Measurements from ENCODE around the gene HLA-DRA.

The HLA-DRA gene

DNA sequence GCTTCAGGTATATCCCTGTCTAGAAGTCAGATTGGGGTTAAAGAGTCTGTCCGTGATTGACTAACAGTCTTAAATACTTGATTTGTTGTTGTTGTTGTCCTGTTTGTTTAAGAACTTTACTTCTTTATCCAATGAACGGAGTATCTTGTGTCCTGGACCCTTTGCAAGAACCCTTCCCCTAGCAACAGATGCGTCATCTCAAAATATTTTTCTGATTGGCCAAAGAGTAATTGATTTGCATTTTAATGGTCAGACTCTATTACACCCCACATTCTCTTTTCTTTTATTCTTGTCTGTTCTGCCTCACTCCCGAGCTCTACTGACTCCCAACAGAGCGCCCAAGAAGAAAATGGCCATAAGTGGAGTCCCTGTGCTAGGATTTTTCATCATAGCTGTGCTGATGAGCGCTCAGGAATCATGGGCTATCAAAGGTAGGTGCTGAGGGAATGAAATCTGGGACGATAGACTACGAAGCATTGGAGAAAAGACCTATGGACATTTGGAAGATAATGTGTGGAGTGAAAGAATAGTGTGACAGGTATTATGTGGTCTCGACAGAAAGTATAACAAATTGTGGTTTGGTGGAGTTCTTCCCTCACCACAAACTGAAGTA, at the start of gene HLA-DRA:
HLA-DRA (plus strand) TSS at position 286 of the 613 bp plus-strand sequence; CDS start at position 350, 64 bp downstream.
- peak in 1 of 14 donors; percentile 0 for DNase-seq

DNA sequence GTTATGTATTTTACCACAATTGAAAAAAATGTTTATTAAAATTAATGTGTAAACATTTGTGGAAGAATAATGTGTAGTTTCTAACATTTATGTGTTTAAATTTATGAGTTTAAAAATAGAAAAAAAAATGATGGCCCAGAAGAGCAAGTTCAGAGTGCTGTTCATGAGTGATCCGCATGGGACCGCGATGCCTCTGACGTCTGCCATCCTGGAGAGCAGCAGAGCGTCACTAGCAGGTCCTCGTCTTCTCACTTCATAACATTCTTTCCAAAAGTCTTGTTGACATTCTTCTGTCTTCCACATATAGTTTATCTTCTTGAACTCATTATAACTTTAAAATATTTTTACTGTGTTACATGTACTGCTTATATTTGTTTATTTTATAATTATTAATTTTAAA, 48.2 kb upstream of the HLA-DRA start:
- DNase-seq, result no peak

DNA sequence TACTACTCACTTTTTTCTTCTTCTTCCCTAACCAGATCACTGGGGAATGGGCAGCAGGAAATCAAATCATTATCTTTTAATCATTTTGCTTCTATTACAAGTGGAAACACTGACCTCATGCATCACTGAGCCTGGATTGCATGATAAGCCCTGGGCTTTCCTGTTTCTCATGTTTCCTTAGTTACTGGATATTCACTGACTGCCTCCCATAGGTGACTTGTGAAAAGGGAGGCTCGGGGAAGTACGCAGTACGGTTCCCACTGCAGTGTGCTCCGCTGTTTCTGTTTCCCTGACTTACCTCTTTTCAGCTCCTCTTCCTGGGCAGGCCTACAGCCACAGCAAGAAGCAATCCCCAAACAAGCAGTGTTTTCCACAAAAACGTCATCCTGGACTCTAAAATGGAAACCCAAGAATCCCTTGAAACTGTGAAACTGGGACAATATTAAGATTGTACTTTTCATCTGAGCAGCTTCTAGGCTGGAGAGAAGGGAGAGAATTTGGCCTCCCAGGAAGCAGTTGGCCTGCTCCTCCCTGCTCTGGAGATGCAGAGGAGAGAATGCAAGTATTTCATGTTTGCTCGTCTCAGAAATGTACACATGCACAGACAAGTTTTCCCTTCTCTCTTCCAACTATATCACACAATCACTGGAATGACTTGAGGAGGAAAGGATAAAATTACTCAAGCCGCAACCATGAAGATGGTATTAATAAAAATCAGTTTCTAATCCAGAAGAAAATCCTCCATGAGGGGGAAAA, 45.8 kb upstream of the HLA-DRA start:
- DNase-seq, result no peak

DNA sequence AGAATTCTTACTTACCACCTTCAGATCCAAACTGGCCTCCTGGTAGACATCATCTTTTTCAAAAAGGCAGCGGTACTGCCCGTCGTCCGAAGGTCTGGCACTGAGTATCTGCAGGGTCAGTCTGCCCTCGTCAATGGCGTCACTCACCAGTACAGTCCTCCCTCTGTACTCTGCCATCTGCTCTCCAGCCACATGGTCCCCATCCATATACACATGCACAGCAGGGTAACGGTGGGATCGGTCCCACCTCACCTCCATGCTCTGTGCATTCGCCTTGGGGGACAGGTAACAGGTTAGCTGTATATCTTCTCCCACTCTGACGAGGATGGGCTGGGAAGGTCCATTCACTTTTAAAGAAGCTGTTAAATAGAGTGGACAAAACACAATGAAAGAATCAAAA, 43.7 kb upstream of the HLA-DRA start:
- DNase-seq, result no peak

DNA sequence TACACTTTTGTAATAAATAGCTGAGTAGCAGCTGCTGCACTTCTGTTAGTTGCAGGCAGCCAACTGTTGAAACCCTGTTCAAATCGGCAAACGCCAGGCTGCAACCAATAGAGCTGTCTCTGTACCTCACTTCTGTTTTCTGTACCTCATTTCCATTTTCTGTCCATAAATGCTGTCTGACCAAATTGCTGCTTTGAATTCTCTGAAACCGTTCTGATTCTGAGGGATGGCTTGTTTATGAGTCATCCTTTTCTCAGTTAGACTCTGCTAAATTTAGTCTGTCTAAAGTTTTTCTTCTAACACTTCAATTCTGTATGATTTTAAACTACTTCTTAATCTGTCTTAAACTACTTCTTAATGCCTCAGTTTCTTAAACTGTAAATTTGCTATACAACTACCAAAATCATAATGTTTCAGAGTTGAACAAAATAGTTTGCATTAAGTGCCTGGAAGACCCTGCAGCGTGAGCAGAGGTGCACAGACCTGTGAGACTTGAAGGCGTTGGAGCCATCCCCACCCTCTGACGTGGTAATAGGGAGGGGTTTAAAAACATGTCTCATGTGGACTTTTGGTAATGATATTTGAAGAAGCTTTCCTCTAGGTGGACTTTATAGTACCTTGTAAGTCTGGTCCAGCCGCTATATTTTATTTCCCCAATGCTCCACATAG, 42.3 kb upstream of the HLA-DRA start:
- DNase-seq, result no peak

DNA sequence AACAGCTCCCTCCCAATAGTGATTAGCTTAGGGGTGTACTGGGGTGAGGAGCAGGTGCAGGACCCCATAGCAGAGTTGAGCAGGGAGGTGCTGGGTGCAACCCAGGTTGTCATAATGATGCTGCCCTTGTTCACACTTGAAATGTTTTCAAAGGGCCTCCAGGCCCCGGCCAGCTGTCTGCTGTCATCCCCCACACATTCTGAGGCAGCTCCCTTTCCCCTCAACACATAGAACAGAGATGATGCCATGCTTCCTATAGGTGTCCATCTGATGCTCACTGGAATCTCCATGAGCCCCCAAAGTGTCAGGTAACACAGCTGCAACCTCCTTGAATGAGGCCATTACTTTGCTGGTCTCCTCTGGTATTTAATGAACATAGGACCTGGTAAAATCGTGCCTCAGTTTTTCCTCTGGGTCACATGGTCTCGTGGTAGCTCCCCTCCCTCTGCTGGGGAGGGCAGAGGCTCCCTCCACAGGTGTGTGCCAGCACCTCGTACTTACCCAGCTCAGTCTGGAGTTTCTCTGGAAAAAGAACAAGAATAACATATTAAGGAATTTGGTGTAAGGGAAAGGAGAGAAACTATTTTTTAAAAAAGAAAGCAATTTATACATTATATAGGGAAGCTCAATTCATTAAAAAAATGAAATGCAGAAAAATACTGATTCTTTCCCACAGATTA, 38.3 kb upstream of the HLA-DRA start:
- no peak for DNase-seq

DNA sequence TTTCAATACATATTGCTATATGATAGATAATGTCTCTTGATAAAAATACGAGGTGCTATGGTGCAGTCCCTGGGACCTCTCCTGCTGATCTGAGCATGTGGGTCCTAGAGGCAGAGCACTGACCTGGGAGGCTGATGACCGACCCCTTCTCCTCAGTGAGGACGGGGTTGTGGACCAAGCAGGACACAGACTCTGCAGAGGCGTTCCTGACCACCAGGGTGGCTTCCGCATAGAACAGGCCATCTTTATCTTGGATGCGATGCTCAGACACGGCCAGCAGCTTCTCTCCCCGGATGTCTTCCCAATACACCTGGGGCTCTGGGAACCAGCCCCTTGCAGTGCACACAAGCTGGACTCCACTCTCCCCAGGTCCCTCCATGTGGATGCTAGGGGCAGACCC, 36.9 kb upstream of the HLA-DRA start:
- DNase-seq, result no peak

DNA sequence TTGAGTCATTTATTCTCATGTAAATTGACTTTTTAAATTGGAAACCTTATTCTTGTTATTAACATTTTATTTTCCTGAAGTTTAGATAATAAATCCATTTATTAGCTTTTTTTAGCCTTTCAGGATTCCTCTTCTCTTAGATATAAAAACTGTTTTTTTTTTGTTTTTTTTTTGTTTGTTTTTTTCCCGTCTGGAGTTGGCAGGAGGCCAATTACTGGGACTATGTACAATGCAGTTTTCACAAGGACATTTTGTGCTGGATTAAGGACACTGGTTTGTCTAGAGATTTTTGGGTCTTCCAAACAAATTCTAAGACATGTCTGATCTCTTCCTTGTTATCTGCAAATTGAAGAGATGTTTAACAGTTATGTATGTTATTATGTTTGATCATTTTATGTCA, 34.0 kb upstream of the HLA-DRA start:
- no peak for DNase-seq

DNA sequence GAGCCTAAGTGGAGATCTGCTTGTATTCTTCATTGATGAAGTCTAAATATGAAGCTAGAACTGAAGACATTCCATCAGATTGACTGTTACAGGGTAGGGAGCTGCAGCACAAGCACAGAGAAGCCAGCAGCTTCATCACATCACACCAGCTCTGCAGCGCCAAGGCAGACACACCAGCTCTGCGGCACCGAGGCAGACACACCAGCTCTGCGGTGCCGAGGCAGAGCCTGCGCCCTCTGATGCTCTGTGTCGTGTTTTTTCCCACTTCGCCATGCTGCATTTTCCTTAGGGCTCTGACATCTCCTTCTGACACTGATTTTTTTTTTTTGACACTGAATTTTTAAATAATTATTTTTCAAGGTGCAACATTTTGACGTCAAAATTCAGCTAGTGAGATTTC, 33.5 kb upstream of the HLA-DRA start:
- DNase-seq, result no peak

DNA sequence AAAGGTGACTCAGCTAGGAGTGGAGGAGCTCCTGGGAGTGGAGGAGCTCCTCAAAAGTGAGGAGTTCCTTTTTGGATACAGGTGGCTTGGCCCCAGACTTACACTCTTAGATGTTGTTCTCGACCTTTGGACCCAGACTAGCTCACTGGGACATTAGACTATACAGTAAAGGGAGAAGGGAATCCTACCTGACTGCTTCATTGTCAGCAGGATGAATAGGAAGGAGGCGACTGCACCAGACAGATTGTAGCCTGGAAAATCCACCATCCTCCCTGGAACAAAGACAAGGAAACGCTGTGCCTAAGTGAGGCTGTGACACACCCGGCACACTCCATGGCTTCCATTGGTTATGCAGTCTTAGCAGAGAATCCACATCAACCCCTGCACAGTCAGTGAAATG, 32.8 kb upstream of the HLA-DRA start, which contains the start of gene BTNL2:
BTNL2 (minus strand) TSS at position 325 of the 400 bp plus-strand sequence; CDS start at position 267, 58 bp downstream.
- DNase-seq, result no peak

DNA sequence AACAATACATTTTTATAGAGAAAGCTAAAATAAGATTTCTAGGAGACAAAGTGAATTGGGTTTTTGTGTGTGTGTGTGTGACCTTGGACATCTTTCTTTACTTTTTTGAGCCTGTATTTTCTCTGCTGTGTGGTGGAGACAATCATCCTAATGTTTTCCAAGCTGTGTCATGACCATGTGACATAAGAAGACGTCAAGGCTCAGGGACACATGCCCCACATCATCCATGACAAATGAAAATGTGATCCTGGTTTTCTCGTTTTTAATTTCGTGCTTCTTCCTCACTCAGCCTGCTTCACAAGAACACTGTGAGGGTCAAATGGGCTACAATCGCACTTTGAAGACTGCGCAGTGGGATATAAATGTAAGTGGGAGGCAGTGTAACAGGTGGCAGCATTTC, 28.8 kb upstream of the HLA-DRA start:
- DNase-seq, result no peak

DNA sequence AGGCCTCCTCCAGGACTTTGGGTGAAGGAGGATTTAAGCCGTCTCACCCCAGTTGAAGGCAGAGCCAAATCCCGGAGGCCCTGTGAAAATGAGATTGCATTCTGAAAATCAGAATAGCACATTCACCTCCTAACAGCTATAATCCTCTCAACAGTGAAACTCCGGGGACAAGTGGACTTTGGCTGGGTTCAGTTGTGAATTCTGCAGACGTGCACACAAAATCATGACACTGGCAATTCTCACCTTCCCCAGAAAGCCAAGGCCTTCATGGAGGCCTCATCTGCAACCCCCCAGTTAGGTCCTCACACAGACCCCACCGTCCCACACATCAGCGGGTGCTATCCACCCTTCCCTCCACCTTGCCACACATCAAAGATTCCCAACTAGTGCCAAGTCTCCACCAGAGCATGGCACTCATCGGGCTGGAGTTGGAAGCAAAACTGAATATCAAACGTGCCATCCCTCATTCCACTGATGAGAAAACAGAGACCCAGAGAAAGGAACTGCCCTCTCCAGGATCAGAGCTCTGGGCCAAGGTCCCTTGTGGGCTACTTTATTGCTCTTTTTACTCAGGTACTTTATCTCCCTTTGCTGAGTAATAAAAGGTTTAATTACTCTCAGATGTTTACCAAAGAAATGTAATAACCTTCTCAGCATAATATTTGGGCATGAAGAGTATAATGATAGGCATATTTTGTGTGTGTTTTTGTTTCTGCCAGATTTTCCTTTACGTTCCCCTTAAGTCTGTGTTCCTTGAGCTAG, 27.9 kb upstream of the HLA-DRA start:
- DNase-seq, result no peak

DNA sequence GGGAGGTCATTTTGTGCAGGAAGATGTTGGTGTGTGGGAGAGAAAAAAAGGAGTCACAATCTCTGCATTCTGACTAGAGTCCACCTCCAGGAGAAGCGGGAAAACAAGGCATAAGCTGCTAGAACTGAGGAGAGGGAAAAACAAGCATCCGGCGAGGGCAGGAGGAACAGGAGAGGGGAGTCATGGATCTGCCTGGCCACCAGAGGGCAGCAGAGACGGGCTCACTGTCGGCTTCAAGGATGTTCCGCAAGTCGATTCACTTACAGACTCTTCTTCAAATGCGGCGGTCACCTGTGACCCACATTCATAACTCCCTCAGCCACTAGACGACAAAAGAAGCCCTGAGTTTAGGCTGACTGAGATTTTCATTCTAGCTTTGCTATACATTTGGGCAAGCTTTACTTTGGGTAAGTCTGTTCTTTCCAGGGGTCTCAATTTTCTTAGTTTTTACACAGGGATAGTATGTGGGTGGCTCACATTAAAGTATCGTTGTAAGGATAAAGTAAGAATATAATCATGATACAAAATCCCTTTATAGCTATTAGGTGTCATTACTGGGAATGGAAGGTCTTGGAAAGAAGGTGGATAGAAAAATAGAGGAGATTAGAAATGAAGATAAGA, 26.1 kb upstream of the HLA-DRA start:
- peak in 12 of 14 donors; percentile 8 to 74 (median 44) for DNase-seq

DNA sequence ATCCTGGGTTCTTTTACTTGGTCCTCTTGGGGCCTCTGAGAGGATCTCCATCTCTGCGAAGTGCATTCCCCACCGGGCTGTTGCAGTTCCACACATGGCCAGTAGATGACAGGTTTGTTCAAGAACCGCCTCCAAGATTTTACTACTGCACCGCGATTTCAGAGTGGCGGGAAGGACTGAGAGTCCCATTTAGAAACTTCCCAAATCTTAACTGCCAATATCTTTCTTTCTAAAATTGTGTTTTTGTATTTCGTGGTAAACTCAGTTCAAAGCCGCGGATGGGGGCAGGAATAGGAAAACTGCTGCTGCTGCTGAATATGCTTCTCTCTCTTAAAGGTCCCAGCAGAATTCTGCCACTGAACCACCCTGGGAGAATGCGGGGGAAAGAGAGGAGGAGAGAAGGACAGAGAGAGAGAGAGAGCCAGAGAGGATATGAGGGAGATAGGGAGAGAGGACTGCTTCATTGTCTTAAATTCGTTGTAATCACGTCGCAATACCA, 24.1 kb upstream of the HLA-DRA start:
- peak in 11 of 14 donors; percentile 2 to 55 (median 23) for DNase-seq

DNA sequence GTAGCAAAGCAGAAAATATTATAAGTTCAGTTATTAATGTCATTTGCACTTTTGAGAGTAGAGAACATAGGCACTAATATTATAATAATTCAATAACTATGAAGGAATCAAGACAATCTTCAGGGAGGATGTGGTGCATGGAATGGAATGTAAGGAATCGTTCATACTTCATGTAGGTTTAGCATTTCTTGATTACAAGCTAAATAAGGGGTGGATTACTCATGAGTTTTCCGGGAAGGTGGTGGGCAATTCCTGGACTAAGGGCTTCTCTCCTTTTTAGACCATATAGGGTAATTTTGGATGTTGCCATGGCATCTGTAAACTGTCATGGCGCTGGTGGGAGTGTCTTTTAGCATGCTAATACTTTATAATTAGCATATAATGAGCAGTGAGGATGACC, 23.7 kb upstream of the HLA-DRA start:
- no peak for DNase-seq

DNA sequence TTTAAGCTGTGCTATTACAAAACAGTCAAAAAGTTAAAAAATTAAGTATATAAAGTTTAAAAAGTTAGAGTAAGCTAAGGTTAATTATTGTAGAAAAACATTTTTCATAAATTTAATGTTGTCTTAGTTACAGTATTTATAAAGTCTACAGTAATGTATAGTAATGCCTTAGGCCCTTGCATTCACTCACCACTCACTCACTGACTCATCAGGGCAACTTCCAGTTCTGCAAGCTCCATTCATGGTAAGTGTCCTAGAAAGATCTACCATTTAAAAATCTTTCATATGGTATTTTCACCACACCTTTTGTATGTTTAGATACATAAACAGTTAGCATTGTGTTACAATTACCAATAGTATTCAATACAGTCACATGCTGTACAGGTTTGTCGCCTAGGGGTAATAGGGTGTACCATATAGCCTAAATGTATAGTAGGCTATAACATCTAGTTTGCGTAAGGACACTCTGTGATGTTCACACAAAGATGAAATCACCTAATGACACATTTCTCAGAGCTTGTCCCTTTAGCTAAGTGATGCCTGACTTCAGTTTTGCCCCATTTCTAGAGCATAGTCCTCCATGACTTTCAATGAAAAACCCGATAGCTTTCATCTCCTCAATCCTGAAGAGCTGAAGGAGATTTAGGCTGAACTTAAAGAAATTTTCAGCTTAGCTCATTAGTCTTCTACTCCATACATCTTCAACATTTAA, 14.9 kb upstream of the HLA-DRA start:
- no peak for DNase-seq

DNA sequence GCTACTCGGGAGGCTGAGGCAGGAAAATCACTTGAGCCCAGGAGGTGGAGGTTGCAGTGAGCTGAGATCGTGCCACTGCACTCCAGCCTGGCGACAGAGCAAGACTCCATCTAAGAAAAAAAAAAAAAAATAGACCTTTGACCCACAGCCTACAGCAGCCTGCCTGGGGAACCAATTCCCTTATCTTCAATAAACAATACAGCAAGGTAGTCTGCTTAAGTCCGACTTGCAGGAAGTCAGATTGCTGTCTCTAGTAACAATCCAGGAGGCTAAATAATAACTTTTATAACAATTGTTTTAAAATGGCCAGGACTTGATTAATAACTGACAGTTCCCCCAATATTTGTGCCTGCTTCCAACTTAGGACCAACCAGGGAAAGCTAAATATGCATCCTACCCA, 13.3 kb upstream of the HLA-DRA start:
- no peak for DNase-seq

DNA sequence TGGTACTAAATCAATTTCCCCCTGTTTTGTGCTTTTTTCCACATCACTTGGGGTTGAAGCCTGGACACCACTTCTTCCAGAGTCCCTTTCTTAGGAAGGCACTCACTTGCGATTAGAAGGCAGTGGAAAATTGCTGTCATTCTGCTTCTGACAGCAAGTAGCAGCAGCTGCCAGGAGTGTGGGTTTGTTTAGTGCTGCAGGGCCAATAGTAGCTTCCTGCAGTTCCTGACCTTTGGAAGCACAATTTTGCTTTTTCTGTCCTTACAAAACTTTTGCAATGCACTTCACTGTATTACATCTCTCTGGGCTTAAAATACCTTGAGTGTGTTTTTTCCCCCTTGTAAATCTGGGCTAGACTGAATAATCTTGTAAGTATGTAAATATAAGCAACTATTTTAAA, 12.5 kb upstream of the HLA-DRA start:
- DNase-seq, result no peak

DNA sequence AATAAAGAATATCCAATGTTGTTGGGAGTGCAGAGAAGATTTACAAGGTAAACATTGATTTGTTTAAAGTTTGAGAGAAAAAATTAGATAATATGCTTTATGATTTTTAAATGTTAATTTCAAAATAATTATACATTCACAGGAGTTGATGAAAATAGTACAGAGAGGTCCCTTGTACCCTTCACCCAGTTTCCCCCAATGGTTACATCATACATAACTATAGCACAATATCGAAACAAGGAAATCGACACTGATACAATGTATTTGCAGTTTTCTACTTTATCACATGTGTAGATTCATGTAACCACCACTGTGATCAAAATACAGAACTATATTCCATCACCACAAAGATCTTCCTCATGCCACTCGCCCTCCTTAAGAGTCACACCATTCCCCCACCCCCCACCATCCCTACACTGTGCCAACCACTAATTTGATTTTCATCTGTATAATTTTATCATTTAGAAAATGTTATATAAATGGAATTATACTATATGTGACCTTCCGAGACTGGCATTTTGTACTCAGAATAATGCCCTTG, 11.7 kb upstream of the HLA-DRA start:
- no peak for DNase-seq

DNA sequence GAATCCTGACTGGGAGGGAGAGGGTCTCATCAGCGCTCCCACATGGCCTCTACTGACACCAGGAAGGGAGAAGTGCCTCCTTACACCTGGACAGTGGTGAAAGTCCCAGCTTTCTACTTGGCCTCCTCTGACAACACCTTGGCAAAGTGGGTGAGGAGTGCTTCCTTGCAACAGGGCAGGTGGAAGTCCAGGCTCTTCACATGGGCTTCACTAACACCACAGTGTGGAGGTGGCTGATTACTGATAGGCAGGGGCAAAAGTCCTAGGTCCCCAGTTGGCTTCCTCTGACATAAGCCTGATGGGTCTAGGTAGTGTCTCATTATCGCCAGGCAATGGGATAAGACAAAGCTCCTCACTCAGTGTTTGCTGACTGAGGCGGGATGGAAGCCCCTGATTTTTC, 9.5 kb upstream of the HLA-DRA start:
- no peak for DNase-seq

DNA sequence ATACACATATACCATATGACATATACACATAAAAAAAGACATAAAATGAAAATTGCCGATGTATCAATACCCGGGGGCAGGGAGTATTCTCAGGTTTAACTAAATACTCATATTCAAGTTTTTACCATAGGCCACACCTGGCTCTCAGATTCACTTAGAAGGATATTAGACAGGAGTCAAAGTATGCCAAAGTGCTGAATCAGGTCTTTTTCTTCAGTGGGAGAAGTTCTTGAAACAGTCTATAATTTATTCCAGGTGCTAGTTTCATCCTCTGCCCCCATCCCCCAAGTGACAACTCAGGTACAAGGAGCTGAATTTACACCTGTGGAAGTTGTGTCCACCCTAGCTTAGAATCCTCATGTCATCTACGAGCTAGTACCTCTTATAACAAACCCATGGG, 8.5 kb upstream of the HLA-DRA start:
- no peak for DNase-seq

Measured in C1 segment of cervical spinal cord (tissue), 14 donors.